Measurements from ENCODE around the gene NOP10.
"Not testable (repeated sequence)": the region's sequence is repeated elsewhere in the genome, so short reads cannot be mapped to it uniquely, and the experiment has no call there.

NOP10 gene
- 19.7 to 36.1 (median 21.9) reads per million in 3 donors for total RNA-seq

DNA sequence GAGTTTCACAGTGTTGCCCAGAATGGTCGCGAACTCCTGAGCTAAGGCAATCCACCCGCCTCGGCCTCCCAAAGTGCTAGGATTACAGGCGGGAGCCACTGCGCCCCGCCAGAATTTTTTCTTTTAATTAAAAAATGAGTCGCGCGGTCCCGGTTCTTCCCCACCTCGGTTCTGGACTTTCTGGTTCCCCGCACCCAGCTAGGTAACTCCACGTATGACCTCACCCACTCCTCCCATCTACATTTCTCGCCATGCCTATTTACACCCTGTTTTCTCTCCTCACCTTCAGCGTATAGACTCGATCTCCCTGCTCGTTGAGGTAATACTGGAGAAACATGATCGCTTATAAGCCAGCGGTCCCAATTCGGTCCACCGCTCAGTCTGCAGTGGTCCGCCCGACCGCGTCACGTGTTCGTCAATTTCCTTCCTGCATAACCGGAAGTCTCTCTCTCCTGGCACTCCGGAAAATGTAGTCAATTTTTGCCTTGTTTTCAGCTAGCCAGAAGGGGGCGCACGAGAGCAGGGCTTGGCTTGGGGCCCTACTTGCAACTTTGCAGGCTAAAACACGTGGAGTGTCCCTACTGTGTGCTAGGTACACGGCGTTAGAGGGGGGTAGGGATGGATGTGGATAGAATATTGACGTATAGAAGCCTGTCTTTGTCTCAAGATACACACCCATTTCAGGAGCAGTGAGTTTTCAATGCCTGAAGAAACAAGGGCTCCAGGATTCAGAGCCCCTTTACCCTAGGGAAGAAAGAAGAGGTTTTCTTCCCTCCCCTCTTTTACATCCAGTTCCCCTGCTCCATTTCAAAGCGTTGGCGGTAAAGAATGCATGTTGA lies at the start of gene NOP10, which contains the start of gene NUTM1:
Gene NOP10, minus strand, starts transcription at position 400 of the 839 bp plus-strand sequence. Its CDS starts 63 bp downstream, at position 337.
Gene NUTM1, plus strand, starts transcription at position 579 of the 839 bp plus-strand sequence. CDS start 382 bp downstream, outside the sequence.
- Histone ChIP-seq H3K9me3 (ENCODE audit: control insufficient read depth, low read length) (no peaks in the 10 kb centered on the region), H3K4me1 (ENCODE audit: control insufficient read depth, insufficient read depth, low read length, poor library complexity, severe bottlenecking) (peaks cover 8% of the 10 kb centered on the region), H3K27ac (ENCODE audit: insufficient read depth, low read length, poor library complexity, severe bottlenecking) (peak within 1 kb of the TSS; percentile 88), H3K27me3 (replicated peaks; ENCODE audit: control insufficient read depth, insufficient read depth, low read length, poor library complexity, severe bottlenecking) (no peaks in the 10 kb centered on the region), H3K36me3 (ENCODE audit: control insufficient read depth, insufficient read depth, low read length) (no peaks in the 10 kb centered on the region), H3K4me3 (ENCODE audit: insufficient read depth, low read depth, low read length, poor library complexity, severe bottlenecking) (peak within 1 kb of the TSS; percentile 69)
- peak; percentile 82 to 92 (median 86) for DNase-seq

DNA sequence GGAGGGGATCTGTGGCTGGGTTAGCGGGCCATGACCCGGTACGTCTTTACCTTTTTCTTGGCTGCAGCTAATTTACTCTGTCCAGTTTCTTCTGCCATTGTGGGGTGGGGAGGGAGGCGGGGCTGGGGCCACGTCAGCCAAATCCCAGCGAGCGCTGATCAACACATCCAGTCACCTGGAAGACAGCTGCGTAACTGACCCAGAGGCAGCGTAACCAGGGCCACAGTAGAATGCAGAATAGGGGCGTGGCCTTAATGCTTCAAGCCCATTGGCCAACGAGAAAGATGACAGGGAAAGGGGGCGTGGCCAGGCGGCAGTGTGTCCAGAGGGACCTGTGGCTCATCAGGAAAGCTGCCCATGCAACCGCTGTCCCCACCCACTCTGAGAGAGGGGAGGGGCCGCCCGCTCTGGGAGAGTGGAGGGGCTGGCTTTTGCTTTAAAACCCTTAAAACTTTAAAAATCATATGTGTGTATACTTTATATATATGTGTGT lies 46.7 kb upstream of the NOP10 start:
- not testable (repeated sequence) for DNase-seq; H3K27ac ChIP-seq (ENCODE audit: insufficient read depth, low read length, poor library complexity, severe bottlenecking); H3K4me1 ChIP-seq (ENCODE audit: control insufficient read depth, insufficient read depth, low read length, poor library complexity, severe bottlenecking); H3K9me3 ChIP-seq (ENCODE audit: control insufficient read depth, low read length); H3K27me3 ChIP-seq (replicated peaks; ENCODE audit: control insufficient read depth, insufficient read depth, low read length, poor library complexity, severe bottlenecking); H3K36me3 ChIP-seq (ENCODE audit: control insufficient read depth, insufficient read depth, low read length); H3K4me3 ChIP-seq (ENCODE audit: insufficient read depth, low read depth, low read length, poor library complexity, severe bottlenecking)

DNA sequence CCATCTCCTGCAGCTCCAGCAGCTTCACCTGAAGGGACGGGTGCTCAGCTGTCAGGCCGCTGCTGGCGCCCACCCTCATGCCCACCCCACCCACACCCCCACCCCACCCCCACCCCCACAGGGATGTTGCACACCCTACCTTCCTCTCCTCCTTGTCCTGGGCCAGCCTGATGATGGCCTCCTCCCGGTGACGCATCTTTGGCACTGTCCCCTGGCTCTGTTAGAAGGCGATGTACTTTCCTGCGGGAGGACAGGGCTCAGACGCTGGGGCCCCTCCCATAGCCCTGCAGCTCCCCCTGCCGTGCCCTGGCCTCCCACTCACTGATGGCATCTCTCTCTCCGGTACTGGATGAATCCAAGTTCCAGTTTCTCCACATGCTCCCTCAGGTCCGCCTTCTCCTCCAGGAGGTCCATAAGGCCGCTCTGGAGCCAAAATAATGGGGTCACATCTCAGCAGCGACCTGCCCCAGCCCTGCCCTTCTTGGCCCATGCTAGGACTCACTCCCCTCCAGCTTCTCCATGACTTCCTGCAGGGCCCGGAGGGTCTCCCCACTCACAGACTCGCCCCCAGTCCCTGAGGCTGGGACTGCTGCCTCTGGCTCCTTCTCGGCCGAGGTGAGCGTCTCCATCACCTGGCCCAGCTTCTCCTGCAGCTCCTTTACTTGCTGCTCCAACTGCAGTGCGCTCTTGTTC lies 39.0 kb upstream of the NOP10 start:
- H3K4me3 ChIP-seq (ENCODE audit: insufficient read depth, low read depth, low read length, poor library complexity, severe bottlenecking); H3K27ac ChIP-seq (ENCODE audit: insufficient read depth, low read length, poor library complexity, severe bottlenecking); H3K27me3 ChIP-seq (replicated peaks; ENCODE audit: control insufficient read depth, insufficient read depth, low read length, poor library complexity, severe bottlenecking); H3K9me3 ChIP-seq (ENCODE audit: control insufficient read depth, low read length); H3K4me1 ChIP-seq (ENCODE audit: control insufficient read depth, insufficient read depth, low read length, poor library complexity, severe bottlenecking); DNase-seq; H3K36me3 ChIP-seq (ENCODE audit: control insufficient read depth, insufficient read depth, low read length): not testable (repeated sequence)

DNA sequence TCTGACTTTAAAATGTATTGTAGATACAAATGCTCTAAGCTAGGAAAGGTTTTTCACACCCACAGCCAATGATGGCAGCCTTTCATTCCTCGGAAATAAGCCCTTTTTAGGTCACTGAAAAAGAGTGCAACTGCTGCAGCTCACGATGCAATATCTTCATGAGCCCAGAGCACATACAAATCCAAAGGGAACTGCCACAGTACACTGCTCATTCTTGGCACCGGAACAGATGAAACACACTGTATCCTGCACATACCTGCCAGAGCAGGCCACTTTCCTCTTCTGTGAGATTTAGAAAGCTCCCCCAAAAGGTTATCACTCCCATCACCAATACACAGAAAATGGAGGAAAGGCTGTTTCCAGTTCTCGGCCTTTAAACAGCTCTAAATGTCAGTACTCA lies 37.6 kb upstream of the NOP10 start:
- not testable (repeated sequence) for DNase-seq; H3K27ac ChIP-seq (ENCODE audit: insufficient read depth, low read length, poor library complexity, severe bottlenecking); H3K4me1 ChIP-seq (ENCODE audit: control insufficient read depth, insufficient read depth, low read length, poor library complexity, severe bottlenecking); H3K27me3 ChIP-seq (replicated peaks; ENCODE audit: control insufficient read depth, insufficient read depth, low read length, poor library complexity, severe bottlenecking); H3K4me3 ChIP-seq (ENCODE audit: insufficient read depth, low read depth, low read length, poor library complexity, severe bottlenecking); H3K9me3 ChIP-seq (ENCODE audit: control insufficient read depth, low read length); H3K36me3 ChIP-seq (ENCODE audit: control insufficient read depth, insufficient read depth, low read length)

DNA sequence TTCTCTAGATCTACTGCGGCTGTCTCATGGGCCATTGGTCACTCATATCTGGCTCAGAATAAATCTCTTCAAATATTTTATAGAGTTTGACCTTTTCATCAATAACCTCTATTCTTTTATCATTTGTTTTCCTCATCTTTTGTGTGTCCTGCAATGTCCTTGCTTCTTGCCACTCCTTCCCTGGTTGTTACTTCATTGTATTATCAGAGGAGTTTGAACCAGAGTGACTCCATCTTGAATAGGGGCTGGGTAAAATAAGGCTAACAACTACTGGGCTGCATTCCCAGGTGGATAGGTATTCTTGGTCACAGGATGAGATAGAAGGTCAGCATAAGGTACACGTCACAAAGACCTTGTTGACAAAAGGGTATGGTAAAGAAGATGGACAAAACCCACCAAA lies 33.9 kb upstream of the NOP10 start:
- Histone ChIP-seq H3K27ac (ENCODE audit: insufficient read depth, low read length, poor library complexity, severe bottlenecking) (no peak overlapping the region), H3K4me1 (ENCODE audit: control insufficient read depth, insufficient read depth, low read length, poor library complexity, severe bottlenecking) (no peaks in the 10 kb centered on the region), H3K36me3 (ENCODE audit: control insufficient read depth, insufficient read depth, low read length) (no peaks in the 10 kb centered on the region), H3K27me3 (replicated peaks; ENCODE audit: control insufficient read depth, insufficient read depth, low read length, poor library complexity, severe bottlenecking) (no peaks in the 10 kb centered on the region), H3K4me3 (ENCODE audit: insufficient read depth, low read depth, low read length, poor library complexity, severe bottlenecking) (no peak overlapping the region), H3K9me3 (ENCODE audit: control insufficient read depth, low read length) (no peaks in the 10 kb centered on the region)
- no peak for DNase-seq

DNA sequence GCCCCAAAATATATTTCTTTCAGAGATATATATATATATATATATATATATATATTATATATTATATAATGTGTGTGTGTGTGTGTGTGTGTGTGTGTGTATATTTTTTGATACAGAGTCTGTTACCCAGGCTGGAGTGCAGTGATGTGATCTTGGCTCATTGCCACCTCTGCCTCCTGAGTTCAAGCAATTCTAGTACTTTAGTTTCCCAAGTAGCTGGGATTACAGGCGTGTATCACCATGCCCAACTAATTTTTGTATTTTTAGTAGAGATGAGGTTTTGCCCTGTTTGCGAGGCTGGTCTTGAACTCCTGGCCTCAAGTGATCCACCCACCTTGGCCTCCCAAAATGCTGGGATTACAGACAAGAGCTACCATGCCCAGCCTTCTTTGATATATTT lies 32.6 kb upstream of the NOP10 start:
- not testable (repeated sequence) for DNase-seq; H3K4me3 ChIP-seq (ENCODE audit: insufficient read depth, low read depth, low read length, poor library complexity, severe bottlenecking); H3K27ac ChIP-seq (ENCODE audit: insufficient read depth, low read length, poor library complexity, severe bottlenecking); H3K27me3 ChIP-seq (replicated peaks; ENCODE audit: control insufficient read depth, insufficient read depth, low read length, poor library complexity, severe bottlenecking); H3K9me3 ChIP-seq (ENCODE audit: control insufficient read depth, low read length); H3K36me3 ChIP-seq (ENCODE audit: control insufficient read depth, insufficient read depth, low read length); H3K4me1 ChIP-seq (ENCODE audit: control insufficient read depth, insufficient read depth, low read length, poor library complexity, severe bottlenecking)

DNA sequence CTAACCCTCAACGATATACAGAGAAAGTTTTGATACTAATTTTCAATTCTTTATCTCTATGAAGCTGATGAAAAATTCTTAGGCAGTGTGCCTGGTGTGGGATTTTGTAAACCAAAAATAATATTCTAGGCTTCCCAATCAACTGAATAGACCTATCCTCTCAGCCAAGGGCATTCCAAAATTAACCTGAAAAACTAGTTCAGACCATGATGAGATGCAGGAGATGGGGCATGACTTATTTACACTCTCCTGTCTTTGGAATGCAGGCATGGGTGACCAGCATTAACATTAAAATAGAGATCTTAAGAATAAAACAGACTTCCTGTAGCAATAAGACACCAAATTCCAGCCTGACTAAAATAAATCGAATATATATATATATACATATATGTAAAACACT lies 31.9 kb upstream of the NOP10 start:
- Histone ChIP-seq H3K27me3 (replicated peaks; ENCODE audit: control insufficient read depth, insufficient read depth, low read length, poor library complexity, severe bottlenecking) (no peaks in the 10 kb centered on the region), H3K4me1 (ENCODE audit: control insufficient read depth, insufficient read depth, low read length, poor library complexity, severe bottlenecking) (no peaks in the 10 kb centered on the region), H3K4me3 (ENCODE audit: insufficient read depth, low read depth, low read length, poor library complexity, severe bottlenecking) (no peak overlapping the region), H3K27ac (ENCODE audit: insufficient read depth, low read length, poor library complexity, severe bottlenecking) (no peak overlapping the region), H3K36me3 (ENCODE audit: control insufficient read depth, insufficient read depth, low read length) (no peaks in the 10 kb centered on the region), H3K9me3 (ENCODE audit: control insufficient read depth, low read length) (no peaks in the 10 kb centered on the region)
- DNase-seq, result no peak

DNA sequence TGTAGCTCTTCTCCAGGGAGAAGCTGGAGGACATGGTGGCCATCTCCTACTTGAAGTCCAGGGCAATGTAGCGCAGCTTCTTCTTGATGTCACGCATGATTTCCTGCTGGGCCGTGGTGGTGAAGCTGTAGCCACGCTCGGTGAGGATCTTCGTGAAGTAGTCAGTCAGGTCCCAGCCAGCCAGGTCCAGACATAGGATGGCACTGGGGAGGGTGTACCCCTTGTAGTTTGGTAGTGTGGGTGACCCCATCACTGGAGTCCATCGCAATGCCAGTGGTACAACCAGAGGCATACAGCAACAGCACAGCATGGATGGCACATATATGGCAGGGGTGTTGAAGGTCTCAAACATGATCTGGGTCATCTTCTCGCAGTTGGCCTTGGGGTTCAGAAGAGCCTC lies 31.0 kb upstream of the NOP10 start:
- H3K27me3 ChIP-seq (replicated peaks; ENCODE audit: control insufficient read depth, insufficient read depth, low read length, poor library complexity, severe bottlenecking), result no peaks in the 10 kb centered on the region
- H3K4me1 ChIP-seq (ENCODE audit: control insufficient read depth, insufficient read depth, low read length, poor library complexity, severe bottlenecking), result no peaks in the 10 kb centered on the region
- no peak overlapping the region for H3K4me3 ChIP-seq (ENCODE audit: insufficient read depth, low read depth, low read length, poor library complexity, severe bottlenecking)
- H3K36me3 ChIP-seq (ENCODE audit: control insufficient read depth, insufficient read depth, low read length), result no peaks in the 10 kb centered on the region
- no peak overlapping the region for H3K27ac ChIP-seq (ENCODE audit: insufficient read depth, low read length, poor library complexity, severe bottlenecking)
- DNase-seq, result no peak
- H3K9me3 ChIP-seq (ENCODE audit: control insufficient read depth, low read length), result no peaks in the 10 kb centered on the region

DNA sequence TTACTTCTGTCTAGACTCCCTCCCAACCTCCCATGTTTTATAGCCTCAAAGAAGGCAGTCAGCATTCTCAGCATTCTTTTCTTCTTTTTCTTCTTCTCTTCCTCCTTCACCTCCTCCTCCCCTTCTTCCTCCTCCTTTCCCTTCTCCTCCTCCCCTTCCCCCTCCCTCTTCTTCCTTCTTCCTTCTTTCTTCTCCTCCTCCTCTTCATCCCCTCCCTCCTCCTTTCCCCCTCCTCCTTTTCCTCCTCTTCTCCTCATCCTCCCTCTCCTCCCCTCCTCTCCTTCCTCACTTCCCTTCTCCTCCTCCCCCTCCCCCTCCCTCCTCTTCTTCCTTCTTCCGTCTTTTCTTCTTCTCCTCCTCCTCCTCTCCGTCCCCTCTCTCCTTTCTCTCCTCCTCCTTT lies 27.7 kb upstream of the NOP10 start:
- Histone ChIP-seq H3K4me1 (ENCODE audit: control insufficient read depth, insufficient read depth, low read length, poor library complexity, severe bottlenecking) (peaks cover 11% of the 10 kb centered on the region), H3K4me3 (ENCODE audit: insufficient read depth, low read depth, low read length, poor library complexity, severe bottlenecking) (no peak overlapping the region), H3K9me3 (ENCODE audit: control insufficient read depth, low read length) (no peaks in the 10 kb centered on the region), H3K27ac (ENCODE audit: insufficient read depth, low read length, poor library complexity, severe bottlenecking) (no peak overlapping the region), H3K27me3 (replicated peaks; ENCODE audit: control insufficient read depth, insufficient read depth, low read length, poor library complexity, severe bottlenecking) (no peaks in the 10 kb centered on the region), H3K36me3 (ENCODE audit: control insufficient read depth, insufficient read depth, low read length) (no peaks in the 10 kb centered on the region)
- DNase-seq, result no peak

DNA sequence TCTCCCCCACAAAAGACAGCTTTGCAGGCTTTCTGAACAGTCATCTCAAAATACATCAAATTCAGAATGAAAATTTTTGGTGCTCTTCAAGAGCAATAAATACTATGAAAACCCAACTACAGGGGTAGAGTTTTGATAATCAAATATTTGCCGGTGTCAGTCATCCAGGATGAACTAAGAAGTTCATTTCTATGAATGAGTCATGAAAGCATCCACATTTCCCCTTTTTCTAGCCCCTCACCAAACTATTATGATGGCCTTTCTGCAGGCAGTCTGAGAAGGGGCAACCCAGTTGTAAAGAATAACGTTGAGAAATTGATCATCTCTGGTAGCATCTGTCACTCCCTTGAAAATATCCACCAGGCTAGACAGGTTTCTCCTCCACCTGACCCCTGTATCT lies 27.2 kb upstream of the NOP10 start:
- DNase-seq, result no peak
- Histone ChIP-seq H3K4me3 (ENCODE audit: insufficient read depth, low read depth, low read length, poor library complexity, severe bottlenecking) (no peak overlapping the region), H3K4me1 (ENCODE audit: control insufficient read depth, insufficient read depth, low read length, poor library complexity, severe bottlenecking) (peaks cover 16% of the 10 kb centered on the region), H3K36me3 (ENCODE audit: control insufficient read depth, insufficient read depth, low read length) (no peaks in the 10 kb centered on the region), H3K27ac (ENCODE audit: insufficient read depth, low read length, poor library complexity, severe bottlenecking) (no peak overlapping the region), H3K27me3 (replicated peaks; ENCODE audit: control insufficient read depth, insufficient read depth, low read length, poor library complexity, severe bottlenecking) (no peaks in the 10 kb centered on the region), H3K9me3 (ENCODE audit: control insufficient read depth, low read length) (no peaks in the 10 kb centered on the region)
